ENCODE data around the gene ANKS1B.

The ANKS1B gene

DNA sequence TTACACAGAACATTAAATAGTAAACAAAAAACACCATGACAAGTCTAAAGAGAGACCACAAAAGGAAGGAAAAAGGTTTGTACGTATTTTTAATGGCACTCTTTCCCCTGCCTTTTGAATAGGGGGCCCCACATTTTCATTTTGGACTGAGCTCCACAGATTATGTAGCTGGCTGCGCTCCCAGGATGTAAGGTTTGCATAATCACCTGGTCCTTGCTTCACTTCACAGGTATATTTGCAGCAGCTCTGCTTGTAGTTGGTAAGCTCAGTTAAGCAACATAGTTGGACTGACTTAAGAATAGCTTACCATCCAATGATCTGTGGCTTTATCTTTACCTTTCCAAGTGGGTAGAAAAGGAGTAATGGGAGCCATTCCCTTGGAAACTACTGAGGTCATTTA, 885.0 kb downstream of the ANKS1B start:
- DNase-seq: no peak

DNA sequence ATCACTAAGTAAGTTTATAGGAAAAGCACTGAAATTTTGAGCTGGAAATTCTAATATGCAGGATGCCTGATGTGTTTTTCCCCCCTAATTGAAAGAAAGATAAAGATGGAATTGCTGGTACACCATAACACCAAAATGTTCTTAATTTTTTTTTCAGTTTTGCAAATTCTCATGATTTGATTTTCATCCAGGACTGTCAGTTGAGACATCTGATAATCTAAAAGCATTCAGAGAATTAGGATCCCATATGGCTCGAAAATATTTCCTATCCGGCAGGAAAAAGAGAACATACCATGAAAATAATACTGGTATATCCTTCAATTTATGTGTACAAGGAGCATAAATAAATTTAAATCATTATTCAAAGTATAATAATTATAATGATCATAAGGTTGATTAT, 887.6 kb downstream of the ANKS1B start:
- no peak for DNase-seq

DNA sequence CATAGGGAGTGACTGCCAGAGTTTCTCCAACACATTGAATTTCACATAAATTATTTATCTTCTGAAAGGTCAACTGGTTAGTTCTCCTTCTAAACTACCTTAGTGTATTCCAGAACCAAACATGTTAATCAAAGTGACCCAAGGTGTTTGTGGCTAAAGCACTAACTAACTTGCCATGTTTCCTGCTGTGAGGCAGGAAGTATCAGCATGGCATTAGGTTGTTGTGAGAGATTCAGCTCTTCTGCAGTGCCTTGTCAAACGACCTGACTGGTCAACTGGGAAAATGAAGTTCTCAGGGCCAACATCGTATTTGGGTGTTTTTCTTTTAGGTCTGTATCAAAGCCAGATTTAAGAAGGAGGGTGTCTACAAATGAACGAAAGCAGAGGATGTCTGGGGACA, 891.6 kb downstream of the ANKS1B start:
- no peak for DNase-seq

DNA sequence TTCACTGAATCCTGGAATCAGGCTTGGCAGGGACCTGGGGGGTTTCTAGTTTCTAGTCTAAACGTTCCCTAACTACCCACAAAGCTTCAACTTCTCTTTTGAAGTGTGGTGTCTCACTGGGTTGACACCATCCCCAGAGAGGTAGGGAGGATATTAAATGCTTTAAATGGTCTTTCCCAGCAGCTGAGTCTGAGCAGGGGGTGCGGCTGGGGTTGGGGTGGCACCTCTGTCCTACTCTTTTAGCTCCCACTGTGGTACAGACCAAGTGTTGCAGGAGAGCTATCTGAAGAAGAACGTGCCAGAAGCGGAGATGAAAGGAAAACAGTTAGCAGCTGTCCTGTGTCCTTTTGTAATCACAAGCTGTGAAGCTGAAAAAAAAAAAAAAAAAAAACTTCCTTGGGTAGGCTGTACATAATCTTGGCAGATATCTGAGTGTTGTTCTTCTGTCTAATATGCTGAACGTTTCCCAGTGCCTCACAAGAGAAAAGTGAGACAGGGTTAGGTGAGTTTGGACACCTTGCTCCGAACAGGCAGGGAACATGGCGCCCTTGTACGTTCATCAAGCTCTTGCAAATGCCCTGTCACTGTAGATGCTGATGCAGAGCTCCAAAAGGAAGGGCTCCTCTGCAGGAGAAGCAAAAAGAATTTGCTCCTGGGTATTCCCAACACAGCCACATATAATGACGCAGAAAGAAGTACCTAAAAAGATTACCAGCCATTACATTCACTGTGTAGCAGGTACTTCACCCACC, 892.5 kb downstream of the ANKS1B start:
- DNase-seq: no peak

GRCh38 chr12:99087278-99087677, 897.5 kb downstream of the ANKS1B start:
- no peak for DNase-seq

- DNase-seq: peak in 2 of 3 donors; percentile 6 to 11
Observed at GRCh38 chr12:99079811-99080210, 904.9 kb downstream of the ANKS1B start.

DNA sequence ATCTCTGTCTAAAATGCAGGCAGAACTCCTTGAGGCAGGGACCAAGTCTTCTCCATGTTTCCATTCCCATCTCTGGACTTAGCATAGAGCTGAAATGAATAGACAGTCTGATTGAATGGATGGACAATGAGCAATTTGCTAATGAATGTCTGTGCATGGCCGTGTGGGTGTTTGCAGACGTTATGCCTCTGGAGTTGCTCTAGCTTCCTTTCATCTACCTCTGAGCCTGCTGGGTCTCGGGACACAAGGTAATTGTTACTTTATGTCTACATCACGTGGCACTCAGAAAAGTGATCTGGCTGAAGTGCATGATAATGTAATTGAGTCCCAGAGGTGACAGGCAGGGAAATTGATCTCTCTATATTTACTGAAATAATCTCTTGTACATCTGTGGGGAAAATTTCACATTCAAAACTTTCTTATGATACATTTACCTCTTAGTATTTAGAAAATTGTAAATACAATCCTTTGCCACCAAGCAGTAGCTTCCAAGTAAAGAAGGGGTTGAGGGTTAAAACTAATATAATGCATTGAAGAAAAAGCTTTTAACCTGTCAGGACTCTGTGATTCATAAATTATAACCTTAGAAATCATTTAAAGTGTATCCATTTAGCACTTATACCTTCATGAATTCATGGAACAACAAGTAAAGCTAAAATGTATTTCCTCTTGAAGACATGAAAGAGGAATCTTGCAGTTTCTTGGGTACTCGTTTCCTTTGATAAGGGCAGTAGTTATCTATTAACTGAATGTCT, 915.6 kb downstream of the ANKS1B start:
- no peak for DNase-seq

DNA sequence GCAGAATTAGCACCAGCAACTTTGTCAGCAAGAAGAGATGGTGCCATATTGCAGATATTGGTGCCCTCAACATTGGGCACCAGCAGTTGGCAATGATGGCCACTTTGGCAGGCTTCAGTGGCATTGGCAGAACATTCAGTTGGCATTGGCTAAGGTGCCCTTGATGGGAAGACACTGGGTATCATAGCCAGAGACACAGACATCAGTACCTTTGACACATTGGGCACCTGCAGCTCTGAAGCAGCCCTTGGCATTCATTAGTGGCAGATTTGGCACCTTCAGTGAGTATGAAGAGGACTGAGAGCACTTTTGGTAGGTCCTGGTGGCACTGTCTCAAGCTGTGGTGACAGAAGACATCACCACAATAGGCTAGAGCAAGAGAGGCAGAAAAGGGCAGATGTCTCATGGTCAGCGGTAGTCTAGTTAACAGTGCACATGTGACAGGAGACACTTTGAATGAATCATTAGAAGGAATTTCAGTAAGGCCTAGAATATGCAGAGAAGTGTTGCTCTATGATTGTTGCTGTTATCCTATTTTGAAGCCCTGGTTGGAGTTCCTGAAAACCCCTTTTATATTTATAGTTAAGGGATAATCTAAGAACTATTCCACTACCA, 917.5 kb downstream of the ANKS1B start:
- DNase-seq: no peak

DNA sequence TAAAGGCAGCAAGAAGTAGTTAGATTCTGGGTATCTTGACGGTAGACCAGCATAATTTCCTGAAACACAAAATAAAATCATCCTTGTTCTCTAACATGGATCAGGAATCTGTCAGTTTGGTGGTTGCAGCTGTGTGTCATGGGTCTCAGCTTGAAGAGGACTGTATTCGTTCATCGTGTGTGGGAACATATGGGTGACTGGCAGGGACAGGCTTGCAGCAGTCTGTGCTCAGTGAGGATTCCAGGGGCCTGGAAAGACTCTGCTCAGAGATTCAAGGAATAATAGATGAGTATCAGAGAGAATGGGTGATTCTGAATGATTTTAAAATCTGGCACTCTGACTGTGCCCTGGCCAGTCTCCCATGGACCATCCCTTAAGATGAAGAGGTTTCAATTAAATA, 918.0 kb downstream of the ANKS1B start:
- no peak for DNase-seq

GRCh38 chr12:99063182-99063581, 921.6 kb downstream of the ANKS1B start:
- DNase-seq: no peak

DNA sequence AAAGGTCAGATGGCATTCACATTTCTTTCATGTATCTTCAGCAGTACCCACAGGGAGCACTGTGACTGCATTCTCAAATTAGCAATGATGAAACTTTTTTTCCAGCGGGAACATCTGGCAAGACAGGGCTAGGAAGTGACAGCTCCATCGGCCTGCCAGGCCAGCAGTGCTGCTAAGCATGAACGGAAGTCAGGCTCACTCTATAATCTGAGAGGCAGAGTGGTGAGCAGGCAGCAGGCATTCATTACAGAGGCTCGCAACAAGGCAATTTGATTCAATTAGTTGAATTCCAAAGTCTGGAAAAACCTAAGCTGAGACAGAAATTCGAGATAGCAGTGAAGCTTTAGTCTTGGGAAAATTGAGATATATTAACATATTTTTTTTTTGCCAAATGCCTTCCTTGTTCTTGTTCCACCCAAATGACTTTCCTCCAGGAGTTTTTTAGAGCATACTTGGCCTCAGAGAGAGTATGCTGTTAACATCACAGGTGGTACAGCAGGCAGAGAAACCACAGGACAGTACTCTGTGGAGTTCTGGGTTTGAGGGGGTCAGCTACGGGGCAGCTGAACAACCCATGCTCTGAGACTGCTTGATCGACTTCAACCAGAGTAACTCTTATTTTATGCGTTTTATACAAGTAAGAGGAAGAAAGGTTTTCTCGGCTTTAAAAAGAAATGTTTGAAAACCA, 924.8 kb downstream of the ANKS1B start:
- DNase-seq: no peak

DNA sequence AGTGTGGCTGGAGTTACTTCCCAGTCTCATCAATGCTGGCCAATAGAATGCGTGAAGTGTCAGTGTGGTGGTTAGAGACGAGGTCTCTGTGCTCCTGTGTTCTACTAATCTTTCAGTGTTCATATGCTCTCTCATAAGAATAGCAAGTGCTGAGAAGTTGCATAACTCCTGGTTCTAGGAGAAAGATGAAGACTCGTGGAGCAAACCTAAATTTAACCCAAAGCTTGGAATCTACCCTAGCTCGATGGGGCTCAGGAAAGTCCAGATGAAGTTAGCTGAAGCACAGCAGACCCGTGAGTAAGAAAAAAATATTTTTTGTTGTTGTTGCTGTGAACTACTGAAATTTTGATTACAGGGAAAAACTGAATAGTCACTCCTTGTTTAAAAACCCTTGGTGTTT, 927.1 kb downstream of the ANKS1B start:
- no peak for DNase-seq

- no peak for DNase-seq
Observed at GRCh38 chr12:99056186-99056585, 928.5 kb downstream of the ANKS1B start.

GRCh38 chr12:99055299-99055698, 929.4 kb downstream of the ANKS1B start:
- DNase-seq: peak; percentile 20

GRCh38 chr12:99054601-99055128, 930.1 kb downstream of the ANKS1B start:
- no peak for DNase-seq

GRCh38 chr12:99053616-99054362, 930.9 kb downstream of the ANKS1B start:
- no peak for DNase-seq

DNA sequence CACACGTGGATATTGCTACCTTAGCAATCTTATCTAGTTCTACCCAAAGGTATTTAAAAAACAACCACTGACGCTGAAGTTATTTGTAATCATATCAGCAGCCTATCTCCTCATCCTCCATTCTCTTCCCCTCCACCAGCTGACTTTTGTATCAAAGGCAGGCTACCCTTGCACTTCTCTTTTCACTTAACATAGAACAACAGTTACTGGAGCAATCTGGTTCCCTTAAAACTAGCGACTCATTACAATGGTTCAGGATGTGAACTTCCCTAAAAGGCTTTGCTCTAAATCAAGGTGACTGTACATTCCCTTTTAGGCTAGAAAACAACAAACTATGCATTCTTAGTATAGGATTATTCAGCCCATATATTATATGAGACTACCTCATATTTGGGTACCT, 935.0 kb downstream of the ANKS1B start:
- DNase-seq: peak in 2 of 3 donors; percentile 16 to 38

- DNase-seq: no peak
Observed at GRCh38 chr12:99045158-99045557, 939.6 kb downstream of the ANKS1B start.

DNA sequence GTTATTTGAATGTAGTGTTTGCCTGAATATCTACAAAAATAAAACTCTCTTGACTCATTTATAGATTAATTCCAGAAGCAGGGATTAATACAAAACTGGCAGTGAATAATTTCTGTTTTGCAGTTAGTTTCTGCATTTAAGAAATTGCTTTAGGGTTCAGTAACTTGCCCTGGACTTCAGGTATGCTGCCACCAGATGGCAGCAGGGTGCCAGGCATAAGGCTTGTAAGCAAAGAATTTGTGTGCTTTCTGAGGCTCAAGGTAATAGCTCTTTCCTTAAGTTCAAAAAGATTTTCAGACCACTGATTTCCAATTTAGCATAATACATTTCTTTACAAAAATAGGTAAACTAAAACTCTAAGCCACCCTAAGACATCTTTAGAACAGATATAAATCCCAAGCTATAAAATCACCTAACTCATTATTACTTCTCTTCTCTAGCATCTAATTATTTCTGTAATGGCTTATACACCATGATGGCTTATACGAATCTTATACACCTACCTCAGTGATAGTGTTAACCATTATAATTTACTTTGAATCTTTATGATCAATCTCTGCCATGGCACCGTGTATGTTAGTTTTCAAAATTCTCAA, 941.3 kb downstream of the ANKS1B start:
- DNase-seq: peak; percentile 78 to 84 (median 82)

DNA sequence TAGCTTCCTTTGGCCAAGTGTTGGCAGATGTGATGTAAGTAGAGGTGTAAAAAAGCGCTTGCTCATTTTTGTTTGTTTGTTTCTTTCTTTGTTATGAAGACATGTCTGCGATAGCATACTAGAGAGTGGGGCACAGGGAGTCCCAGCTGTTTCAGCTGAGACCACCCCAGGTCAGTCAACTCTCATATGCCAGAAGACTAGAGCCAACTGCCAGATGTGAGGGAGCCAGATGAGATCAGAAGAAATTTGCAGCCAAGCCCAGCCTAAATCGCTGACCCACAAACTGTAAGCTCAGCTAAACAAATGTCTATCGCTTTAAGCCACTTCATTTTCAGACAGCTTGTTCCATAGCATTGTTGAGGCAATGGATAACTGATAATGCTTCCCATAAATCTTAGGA, 942.5 kb downstream of the ANKS1B start:
- DNase-seq: no peak

- DNase-seq: no peak
Observed at GRCh38 chr12:99039367-99040120, 945.2 kb downstream of the ANKS1B start.

All from suppressor macrophage treated with lipopolysaccharide for 1 hour (primary cell).